Mesothelial cell of epicardium (in vitro differentiated cells): ENCODE results near the gene ANKIB1. TPM values are rescaled to one million over a fixed set of nuclear protein-coding genes. Genes with fewer than 3 reads are reported as not detected.

Source experiments
- DNase-seq, 2 experiments: peaks; one replicate each; pipeline ENCODE4 v3.0.0; 2021; ENCODE audit warnings: low spot score in 2 of 2; ENCODE audit not compliant: unreplicated experiment in 2 of 2
- H3K27ac Mint-ChIP-seq: 2 replicates; pipeline ENCODE4 v1.8.0; 2021; ENCODE audit warnings: mixed read lengths
- H3K27me3 Mint-ChIP-seq: 2 replicates; pipeline ENCODE4 v1.8.0; 2021; ENCODE audit warnings: low read depth, mixed read lengths
- H3K36me3 Mint-ChIP-seq: 2 replicates; pipeline ENCODE4 v1.8.0; 2021; ENCODE audit warnings: mixed read lengths
- H3K4me1 Mint-ChIP-seq: 2 replicates; pipeline ENCODE4 v1.8.0; 2021; ENCODE audit warnings: mixed read lengths
- H3K4me3 Mint-ChIP-seq: 2 replicates; pipeline ENCODE4 v1.8.0; 2021; ENCODE audit warnings: mild to moderate bottlenecking, moderate library complexity, mixed read lengths
- H3K9me3 Mint-ChIP-seq: 2 replicates; pipeline ENCODE4 v1.8.0; 2021; ENCODE audit warnings: mixed read lengths
- total RNA-seq: library from RNA; stranded (reverse); gene quantifications from 3 replicates; pipeline ENCODE4 v1.2.1, GENCODE V29; 2021
- TF ChIP-seq, protein P1 (sequence below): fragments of 200-600 bp; sonication (generic); IDR thresholded peaks from one replicate; pipeline ENCODE4 v1.5.0; 2021; ENCODE audit warnings: antibody characterized with exemption; ENCODE audit not compliant: unreplicated experiment

ANKIB1 gene
- total RNA-seq: 63.9 to 66.9 TPM (median 66.6 TPM) in 3 replicates

DNA sequence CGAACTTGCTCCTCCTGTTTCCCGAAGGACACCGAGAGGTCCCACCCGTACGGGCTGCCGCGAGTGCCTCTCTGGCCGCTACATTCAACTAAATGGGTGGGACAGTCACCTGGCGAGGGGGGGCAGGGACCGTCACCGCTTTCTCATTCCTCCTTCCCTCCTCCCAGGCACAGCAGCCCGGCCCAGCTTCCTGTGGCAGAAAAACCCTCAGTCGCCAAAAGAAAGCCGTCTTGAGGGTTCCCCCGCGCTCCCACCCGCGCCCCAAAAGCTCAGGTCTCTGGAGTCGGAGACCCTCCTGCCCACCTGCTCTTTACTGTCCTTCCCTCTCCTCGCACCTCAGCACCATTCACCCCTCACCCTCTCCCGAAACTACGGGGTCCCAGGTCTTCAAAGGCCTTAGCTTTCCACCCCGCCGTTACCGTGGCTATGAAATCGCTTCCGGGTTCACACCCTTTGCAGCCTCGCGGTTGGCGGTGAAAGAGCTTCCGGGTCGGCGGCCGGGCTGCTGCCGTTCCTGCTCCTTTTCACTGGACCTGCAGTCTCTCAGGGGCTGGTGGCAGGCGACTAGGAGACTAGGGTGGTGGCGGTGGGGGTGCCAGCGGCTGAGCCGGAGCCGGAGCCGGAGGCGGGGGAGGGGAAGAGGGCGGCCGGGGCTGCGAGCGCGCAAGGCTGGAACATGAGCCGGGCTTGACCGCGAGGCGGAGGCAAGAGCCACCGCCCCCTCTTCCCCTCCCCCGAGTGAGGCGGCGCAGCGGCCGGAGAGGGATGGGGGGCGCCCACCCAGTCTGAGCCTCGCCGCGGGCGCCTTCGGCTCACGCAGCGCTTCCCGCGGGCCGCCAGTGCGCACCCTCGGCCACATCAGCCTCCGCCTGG lies at the start of gene ANKIB1, which contains the start of gene KRIT1:
Gene ANKIB1, plus strand, starts transcription at position 488 of the 873 bp plus-strand sequence. CDS start 49,005 bp downstream, outside the sequence.
Gene KRIT1, minus strand, starts transcription at position 428 of the 873 bp plus-strand sequence. CDS start 3,779 bp downstream, outside the sequence.
- no peaks in the 10 kb centered on the region for H3K9me3 Mint-ChIP-seq
- TF ChIP-seq, protein P1, sequence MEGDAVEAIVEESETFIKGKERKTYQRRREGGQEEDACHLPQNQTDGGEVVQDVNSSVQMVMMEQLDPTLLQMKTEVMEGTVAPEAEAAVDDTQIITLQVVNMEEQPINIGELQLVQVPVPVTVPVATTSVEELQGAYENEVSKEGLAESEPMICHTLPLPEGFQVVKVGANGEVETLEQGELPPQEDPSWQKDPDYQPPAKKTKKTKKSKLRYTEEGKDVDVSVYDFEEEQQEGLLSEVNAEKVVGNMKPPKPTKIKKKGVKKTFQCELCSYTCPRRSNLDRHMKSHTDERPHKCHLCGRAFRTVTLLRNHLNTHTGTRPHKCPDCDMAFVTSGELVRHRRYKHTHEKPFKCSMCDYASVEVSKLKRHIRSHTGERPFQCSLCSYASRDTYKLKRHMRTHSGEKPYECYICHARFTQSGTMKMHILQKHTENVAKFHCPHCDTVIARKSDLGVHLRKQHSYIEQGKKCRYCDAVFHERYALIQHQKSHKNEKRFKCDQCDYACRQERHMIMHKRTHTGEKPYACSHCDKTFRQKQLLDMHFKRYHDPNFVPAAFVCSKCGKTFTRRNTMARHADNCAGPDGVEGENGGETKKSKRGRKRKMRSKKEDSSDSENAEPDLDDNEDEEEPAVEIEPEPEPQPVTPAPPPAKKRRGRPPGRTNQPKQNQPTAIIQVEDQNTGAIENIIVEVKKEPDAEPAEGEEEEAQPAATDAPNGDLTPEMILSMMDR: no peak
- H3K36me3 Mint-ChIP-seq: no peaks in the 10 kb centered on the region
- peaks cover 35% of the 10 kb centered on the region for H3K4me1 Mint-ChIP-seq
- H3K27me3 Mint-ChIP-seq: no peaks in the 10 kb centered on the region
- peak within 1 kb of the TSS; percentile 97 for H3K4me3 Mint-ChIP-seq
- peak within 1 kb of the TSS; percentile 99 for H3K27ac Mint-ChIP-seq
- peak; percentile 69 to 85 for DNase-seq

DNA sequence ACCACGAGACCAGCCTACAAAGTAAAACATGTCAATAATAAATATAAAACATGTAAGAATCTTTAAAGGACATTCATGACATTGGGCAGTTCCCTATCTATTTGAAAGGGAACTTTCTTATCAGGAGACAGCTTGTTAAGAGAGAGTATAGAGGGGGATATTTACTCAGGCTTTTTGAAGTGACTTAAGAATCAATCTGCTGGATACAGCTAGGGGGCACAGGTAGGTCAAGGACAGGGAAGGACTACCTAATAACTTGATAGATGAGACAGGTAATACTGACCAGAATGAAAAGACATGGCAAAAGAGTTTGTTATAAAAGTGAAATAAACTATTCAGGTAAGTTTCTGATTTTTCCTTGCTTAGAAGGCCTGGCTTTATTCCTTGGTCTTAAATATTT lies 45.0 kb upstream of the ANKIB1 start:
- Mint-ChIP-seq H3K36me3 (peaks cover 40% of the 10 kb centered on the region), H3K9me3 (no peaks in the 10 kb centered on the region), H3K4me3 (no peak overlapping the region), H3K27ac (no peak overlapping the region), H3K4me1 (no peaks in the 10 kb centered on the region), H3K27me3 (no peaks in the 10 kb centered on the region)
- no peak for DNase-seq
- TF ChIP-seq, protein P1: no peak

DNA sequence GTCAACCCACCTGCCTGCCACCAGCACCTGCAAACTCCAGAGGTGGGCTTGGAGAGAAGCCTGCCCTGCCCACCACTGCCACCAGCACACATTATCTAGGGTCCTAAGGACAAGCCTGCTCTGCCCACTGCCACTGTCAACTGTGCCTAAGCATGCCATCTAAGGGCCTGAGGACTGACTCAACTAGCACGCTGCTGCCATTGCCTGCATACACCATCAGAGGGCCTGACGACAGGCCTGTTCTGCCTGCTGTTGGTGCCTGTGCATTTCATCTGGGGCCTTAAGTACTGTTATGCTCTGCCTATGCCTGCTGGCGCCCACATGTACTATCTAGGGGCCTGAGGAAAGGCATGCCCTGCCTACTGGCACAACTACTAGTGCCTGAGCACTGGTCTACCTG lies 39.8 kb upstream of the ANKIB1 start:
- Mint-ChIP-seq H3K9me3 (peaks cover 16% of the 10 kb centered on the region), H3K36me3 (peaks cover 63% of the 10 kb centered on the region), H3K4me3 (no peak overlapping the region), H3K27me3 (no peaks in the 10 kb centered on the region), H3K27ac (no peak overlapping the region), H3K4me1 (no peaks in the 10 kb centered on the region)
- TF ChIP-seq, protein P1: no peak
- DNase-seq: no peak

- no peak for DNase-seq
- Mint-ChIP-seq H3K4me1 (no peaks in the 10 kb centered on the region), H3K36me3 (peaks cover 67% of the 10 kb centered on the region), H3K27ac (no peak overlapping the region), H3K4me3 (no peak overlapping the region), H3K9me3 (peaks cover 21% of the 10 kb centered on the region), H3K27me3 (no peaks in the 10 kb centered on the region)
- TF ChIP-seq, protein P1: no peak
These were observed 39.1 kb upstream of the ANKIB1 start for GRCh38 chr7:92206672-92207071.

DNA sequence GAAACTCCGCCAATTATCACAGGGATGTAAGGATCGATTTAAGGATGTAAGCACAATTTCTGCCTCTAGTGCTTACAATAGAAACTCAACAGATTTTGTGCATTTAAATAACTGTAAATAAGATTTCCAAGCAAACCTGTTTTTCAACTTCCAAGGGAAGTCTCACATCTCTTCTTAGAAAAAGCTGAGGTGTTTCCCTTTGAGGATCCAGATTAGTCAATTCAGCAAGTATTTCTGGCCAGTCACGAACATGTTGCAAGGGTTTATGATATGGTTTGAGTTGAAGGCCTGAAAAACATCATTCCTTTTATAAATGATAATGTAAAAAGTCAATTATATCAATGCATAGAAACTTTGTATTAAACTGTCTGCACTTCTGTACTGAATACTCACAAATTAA lies 24.0 kb upstream of the ANKIB1 start:
- H3K36me3 Mint-ChIP-seq: peaks cover 47% of the 10 kb centered on the region
- no peak overlapping the region for H3K4me3 Mint-ChIP-seq
- H3K27me3 Mint-ChIP-seq: no peaks in the 10 kb centered on the region
- no peak for DNase-seq
- no peak overlapping the region for H3K27ac Mint-ChIP-seq
- TF ChIP-seq, protein P1: no peak
- H3K9me3 Mint-ChIP-seq: no peaks in the 10 kb centered on the region
- no peaks in the 10 kb centered on the region for H3K4me1 Mint-ChIP-seq
